HG02943 (cell line): ENCODE data around the gene CDK16.

Source experiments
- ATAC-seq: cut with Tn5 transposase; IDR thresholded peaks from one replicate; pipeline ENCODE4 v1.9.1; 2021; ENCODE audit warnings: mild to moderate bottlenecking, low read depth, moderate library complexity; ENCODE audit not compliant: unreplicated experiment

The CDK16 gene

DNA sequence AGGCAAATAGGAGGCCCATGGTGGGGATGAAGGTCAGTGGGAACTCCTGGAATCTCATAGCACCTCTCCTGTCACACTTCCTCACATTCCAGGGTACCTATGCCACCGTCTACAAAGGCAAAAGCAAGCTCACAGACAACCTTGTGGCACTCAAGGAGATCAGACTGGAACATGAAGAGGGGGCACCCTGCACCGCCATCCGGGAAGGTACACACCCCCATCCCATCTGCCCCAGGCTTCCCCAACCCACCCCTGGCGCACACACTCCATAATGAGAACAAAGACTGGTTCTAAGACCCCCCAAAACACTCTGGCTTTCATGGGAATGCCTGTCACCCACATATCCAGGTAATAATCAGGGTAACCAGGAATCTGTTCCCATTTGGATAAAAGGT is 6.4 kb downstream of the CDK16 start:
- ATAC-seq, result no peak

DNA sequence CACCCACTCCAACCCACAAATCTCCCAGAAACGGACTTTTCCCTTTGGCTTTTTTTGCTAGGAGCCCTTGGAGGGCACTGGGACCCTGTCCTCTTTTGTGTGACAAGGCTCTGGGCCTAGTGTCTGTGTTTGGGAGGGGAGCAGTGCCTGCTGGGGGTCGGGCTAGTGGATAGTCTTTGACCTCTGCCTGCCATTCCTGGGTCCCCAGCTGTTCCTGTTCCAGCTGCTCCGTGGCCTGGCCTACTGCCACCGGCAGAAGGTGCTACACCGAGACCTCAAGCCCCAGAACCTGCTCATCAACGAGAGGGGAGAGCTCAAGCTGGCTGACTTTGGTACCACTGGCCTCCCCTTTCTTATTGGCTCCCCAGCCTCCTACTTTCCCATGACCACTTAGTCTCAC is 7.6 kb downstream of the CDK16 start:
- ATAC-seq, result no peak

DNA sequence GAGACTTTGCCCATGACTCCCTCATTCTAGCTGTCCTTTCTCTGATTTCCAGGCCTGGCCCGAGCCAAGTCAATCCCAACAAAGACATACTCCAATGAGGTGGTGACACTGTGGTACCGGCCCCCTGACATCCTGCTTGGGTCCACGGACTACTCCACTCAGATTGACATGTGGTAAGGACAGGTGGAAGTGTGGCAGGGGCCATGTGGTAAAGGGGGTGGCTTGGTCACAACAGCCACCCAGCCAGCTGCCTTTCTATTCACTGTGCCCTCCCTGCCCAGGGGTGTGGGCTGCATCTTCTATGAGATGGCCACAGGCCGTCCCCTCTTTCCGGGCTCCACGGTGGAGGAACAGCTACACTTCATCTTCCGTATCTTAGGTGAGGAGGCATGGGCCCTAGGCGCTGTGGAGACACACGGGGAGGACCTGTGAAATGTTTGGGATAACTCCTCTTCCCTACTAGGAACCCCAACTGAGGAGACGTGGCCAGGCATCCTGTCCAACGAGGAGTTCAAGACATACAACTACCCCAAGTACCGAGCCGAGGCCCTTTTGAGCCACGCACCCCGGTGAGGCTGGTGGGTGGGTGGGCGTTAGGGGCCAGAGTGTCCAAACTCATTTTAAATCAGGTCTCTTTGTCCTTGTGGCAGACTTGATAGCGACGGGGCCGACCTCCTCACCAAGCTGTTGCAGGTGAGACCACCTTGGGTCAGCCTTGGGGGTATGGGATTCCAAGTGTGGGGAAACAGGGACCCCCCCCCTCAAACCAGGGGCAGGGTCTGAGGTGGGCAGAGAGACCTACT is 8.3 kb downstream of the CDK16 start:
- ATAC-seq, result no peak

DNA sequence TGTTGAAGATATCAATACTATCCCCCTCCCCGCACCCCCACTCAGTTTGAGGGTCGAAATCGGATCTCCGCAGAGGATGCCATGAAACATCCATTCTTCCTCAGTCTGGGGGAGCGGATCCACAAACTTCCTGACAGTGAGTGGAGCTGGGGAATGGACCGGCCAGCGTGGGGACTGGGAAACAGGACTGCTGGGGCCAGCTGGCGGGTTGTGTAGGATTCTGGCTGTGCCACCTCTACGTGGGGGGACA is 8.8 kb downstream of the CDK16 start:
- ATAC-seq, result no peak

DNA sequence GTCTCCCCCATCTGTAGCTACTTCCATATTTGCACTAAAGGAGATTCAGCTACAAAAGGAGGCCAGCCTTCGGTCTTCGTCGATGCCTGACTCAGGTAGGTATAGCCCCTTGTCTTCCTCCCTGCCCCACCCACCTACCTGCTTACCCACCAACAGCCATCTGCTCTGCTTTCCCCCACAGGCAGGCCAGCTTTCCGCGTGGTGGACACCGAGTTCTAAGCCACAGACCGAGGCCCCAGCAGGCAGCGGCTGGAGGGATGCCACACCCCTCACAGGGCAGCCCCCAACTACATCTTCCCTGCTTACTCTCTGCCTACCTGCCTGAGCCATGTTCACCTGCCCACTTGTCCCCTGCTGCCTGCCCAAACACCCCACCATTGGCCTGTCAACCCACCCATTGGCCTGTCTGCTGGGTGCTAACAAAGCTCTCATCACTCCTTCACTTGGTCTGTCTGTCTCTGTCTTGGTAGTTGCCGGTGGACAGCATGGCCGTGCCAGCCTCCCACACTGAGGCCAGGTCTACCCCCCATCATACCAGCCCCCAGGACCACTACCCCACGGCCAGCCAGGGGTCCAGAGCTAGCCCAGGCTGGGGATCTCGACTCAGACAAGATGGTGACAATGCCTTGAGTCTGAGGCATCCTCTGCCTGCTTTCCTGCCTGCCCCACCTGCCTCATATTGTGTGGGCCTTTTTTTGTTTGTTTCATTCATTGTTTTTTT is 10.2 kb downstream of the CDK16 start:
- ATAC-seq, result no peak

DNA sequence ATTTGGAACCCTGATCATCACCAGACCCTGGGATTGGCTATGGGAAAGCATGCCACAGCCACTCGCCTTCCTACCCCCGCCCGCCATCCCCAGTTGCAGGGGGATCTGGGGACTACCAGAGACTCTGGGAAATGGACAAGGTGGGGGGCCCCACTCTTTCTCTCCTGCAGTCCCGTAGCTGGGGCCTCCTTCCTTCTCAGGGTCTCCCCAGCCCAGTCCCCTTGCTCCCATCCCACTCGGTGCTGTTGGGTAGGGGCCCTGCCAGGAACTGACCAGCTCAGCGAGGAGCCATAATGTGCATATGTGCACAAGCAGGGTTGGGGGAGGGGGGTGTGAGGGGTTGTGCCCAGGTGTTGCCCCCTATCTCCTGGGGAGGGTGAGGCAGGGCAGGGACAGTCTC is 10.9 kb downstream of the CDK16 start:
- ATAC-seq, result no peak

DNA sequence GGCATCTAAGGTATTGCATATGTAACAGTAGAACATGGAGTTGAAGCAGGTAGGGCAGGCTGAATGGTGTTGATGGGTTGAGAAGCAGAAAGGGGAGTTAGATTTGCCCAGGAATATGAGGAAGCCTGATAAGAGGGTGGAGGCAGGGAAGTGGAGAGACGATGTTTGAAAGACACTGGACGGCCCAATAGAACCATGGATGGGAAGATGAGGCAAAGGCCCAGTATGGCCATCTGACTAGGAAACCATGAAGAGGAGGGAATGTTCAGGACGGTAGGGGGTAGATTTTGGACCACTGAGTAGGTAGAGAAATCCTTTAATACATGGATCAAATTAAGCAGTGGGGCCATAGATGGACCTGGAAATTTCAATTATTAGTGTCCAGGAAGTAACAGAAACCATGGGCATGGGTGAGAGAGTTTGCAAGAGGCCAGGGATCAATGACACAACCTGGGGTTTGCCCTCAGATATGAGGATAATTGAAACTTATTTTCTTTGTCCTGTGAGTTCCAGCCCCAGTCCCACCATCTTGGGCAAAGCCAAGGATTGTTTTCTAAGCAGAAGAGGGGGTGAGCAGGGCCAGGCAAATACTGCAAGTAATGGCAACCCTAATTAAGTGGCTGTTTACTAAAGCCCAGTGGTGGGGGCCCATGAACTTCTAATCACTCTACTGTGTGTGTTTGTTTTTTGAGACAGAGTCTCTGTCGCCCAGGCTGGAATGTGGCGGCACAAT is 11.8 kb downstream of the CDK16 start:
- ATAC-seq, result no peak

DNA sequence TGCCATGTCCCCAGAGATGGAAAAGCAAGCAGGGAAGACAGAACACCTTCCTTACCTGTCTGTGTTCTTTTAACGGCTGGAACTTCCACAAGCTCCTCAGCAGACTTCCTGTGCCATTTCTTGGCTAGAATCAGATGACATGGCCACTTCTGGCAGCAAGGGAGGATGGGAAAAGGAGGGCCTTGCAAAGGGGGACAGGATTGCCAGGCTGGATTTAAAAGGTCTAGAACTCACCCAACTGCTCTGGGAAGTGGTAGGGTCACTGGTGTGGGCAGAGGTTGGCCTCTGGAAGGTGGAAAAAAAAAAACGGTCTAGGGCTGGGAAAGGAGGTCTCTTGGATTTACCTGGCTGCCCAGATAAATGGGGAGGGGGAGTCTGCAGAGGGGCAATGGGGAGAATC is 12.7 kb downstream of the CDK16 start:
- ATAC-seq, result no peak

DNA sequence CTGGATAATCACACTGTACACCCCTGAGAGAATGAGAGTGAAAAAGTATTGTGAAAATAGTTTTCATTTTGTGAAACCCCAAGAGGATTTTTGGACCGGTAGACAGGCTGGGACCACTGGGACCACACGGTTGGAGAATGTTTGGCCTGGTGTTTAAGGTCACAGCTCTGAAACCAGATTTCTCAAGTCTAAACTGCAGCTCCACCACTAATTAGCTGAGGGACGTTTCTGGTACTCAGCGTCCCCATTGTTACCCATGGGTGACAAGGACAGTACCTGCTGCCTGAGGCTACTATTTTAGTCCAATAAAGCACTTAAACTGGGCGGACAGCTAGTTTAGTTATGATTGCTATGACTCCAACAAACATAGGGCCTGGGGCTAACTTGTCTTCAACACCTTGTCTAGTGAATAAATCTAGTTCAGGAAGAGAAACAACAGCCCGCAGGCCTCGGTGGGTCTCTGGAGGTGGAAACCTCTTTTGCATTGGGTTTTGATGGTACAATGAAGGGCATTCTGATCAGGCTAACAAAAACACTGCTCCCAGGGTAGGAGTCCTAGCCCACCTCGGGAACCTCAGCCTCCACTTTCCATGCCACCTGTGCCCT is 13.8 kb downstream of the CDK16 start:
- ATAC-seq, result no peak

DNA sequence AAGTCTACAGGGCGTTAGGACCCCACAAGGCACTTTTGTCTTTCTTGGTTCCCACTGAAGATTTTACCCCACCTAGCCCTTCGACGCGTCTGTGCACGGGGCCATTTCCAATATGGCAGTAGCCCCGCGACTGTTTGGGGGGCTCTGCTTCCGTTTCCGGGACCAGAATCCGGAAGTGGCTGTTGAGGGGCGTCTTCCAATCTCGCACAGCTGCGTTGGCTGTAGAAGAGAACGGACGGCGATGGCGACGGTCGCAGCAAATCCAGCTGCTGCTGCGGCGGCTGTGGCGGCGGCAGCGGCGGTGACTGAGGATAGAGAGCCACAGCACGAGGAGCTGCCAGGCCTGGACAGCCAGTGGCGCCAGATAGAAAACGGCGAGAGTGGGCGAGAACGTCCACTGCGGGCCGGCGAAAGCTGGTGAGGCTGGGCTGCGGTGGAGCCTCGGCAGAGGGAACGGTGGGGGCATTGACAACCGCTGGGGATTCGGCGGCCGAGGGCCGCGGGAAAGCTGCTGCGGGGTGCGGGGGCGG is 14.4 kb downstream of the CDK16 start, which contains the start of gene USP11:
USP11 (plus strand) TSS at position 207 of the 530 bp plus-strand sequence; CDS start at position 242, 35 bp downstream.
- ATAC-seq, result no peak

DNA sequence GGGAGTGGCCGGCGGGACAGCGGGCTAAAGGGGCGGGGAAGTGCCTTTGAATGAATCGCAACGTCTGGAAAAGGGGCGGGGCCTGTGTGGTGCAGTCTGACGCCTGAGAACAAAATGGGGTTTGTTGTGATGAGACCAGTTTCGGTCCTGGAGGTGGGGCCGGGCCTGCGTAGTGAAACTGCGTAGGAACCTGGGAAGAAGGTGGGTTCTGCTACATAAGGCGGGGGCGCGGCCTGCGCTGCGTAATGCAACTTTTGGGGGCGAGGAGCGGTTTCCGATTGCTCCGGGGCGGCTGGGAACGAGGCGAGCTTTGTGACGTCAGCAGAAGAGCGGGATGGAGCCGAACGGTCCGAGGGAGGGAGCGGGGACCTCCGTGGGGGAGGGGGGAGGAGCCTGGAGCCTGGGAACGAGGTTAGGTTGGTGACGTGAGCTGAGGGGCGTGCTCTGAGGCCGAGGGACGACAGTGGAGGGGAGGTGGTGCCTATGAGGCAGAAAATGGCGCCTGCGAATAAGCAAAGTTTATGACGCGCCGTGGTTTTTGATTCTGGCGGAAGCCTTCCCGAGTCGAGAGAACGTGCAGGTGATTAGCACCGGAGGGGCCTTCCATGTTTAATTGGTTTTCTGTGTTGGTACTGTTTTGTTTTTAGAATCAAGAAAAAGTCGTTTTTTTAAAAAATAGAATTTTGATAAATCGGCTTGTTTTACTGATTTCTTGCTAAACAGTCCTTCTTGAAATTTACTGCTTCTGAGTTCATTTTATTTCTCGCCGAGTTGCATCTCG is 15.0 kb downstream of the CDK16 start:
- peak; percentile 76 for ATAC-seq

DNA sequence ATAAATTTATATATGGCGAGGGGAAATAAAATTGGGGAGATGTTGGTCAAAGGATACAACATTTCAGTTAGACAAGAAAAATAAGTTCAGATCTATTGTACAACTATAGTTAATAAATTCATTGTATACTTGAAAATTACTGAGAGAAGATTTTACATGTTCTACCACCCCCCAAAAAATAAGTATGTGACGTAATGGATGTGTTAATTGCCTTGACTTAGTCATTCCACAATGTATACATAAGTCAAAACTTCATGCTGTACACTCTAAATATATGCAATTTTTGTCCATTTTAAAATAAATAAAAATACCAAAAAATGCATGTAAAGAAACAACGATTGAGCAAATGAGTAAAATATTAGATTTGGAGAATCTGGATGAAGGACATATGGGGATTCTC is 16.1 kb downstream of the CDK16 start:
- ATAC-seq, result no peak

DNA sequence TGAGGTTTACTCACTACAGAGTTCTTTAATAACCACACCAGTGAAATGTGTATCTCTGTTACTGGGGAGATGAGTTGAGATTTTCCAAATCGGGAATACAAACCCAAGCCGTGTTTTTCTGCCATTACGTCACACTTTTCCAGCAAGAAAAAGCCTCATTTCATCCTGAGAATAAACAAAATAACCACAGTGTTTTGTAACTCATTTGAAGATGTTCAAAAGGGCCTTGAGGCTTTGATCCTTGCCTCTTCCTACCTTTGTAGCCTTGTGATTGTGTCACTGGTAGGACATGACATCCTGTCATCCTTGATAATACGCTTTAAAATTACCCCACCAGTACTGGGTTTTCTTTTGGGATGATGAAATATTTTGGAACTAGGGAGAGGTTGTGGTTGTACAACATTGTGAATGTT is 17.2 kb downstream of the CDK16 start:
- ATAC-seq, result no peak

DNA sequence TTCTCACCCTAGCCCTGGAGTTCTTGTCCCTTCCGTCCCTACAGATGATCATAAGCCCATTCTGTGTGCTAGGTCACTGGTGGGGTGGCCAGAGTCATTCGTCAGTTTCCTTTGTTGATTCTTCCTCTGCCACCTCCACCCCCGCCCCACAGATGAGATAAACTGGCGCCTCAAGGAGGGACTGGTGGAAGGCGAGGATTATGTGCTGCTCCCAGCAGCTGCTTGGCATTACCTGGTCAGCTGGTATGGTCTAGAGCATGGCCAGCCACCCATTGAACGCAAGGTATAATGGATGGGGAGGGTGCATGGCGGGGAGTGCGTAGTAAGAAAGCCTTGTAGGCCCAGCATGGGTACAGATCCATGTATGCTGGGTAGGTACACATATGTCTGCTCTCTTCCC is 20.7 kb downstream of the CDK16 start:
- ATAC-seq, result no peak

DNA sequence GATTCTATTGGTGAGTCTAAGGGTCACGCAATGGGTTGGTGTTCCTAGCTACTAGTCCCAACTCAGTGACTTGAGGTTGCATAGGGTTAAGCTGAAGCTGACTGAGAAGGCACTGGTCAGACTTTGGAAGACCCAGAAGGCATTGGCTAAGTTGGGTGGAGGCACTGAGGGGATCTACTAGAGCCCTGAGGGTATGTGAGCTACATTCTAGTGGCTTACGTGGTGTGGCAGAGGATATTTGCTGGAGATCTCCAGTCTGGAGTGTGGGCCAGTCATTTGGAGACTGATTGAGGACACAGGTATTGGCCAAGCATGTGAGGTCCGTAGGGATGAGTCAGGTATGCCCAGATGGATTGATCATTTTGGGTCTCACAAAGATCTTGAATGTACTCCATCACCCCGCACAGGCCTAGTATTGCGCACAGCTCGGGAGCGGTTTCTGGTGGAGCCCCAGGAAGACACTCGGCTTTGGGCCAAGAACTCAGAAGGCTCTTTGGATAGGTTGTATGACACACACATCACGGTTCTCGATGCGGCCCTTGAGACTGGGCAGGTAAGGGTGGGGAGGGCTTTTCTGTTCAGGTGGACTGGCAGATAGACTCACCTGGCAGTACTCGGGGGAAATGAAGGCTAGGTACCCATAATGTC is 21.5 kb downstream of the CDK16 start:
- no peak for ATAC-seq

DNA sequence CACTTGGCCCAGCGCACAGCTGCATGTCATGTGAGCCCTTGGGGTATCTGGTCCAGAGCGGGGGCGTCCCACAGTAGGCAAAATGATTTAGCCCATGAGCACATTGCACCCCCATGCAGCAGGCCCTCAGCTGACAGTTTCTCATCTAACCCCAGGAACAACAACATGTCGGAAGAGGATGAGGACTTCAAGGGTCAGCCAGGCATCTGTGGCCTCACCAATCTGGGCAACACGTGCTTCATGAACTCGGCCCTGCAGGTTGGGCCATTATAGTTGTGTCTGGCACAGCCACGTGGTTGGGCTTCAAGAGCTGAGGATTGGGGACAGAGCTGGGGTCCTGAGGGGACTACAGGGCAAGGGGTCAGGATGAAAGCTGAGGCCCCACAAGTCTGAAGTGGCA is 22.1 kb downstream of the CDK16 start:
- no peak for ATAC-seq

DNA sequence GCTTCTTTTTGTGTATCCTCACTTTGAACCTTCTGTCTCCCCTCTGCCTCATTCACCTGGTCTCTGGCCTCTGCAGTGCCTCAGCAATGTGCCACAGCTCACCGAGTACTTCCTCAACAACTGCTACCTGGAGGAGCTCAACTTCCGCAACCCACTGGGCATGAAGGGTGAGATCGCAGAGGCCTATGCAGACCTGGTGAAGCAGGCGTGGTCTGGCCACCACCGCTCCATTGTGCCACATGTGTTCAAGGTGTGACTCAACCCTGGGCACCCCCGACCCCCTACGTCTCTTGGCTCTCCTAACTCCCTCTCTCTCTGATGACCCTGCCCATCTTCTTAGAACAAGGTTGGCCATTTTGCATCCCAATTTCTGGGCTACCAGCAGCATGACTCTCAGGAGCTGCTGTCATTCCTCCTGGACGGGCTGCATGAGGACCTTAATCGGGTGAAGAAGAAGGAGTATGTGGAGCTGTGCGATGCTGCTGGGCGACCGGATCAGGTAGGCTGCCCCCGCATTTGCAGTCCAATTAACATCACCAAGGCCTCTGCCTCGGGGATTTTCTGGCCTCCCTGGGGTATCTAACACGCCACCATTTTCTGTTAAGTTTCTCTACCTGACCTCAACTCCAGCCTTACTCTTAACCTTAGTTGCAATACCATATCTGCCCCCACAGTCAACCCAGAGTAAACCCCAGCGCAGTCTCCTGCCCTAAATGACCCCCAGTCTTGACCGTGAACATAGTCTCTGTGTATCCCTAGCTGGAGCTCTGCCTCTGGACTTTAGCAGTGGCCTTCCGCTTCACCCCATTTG is 22.9 kb downstream of the CDK16 start:
- ATAC-seq, result no peak

DNA sequence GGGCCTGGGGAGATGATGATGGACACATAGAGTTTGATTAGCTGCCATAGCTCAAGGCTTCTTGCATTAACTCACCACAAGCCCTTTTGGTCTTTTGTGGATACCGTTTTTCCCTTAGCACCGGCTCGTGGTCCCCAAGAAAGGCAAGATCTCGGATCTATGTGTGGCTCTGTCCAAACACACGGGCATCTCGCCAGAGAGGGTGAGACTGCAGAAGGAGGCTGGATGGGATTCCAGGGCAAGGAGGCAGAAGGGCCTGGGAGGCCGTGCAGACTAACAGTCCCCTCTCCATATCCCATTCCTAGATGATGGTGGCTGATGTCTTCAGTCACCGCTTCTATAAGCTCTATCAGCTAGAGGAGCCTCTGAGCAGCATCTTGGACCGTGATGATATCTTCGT is 23.8 kb downstream of the CDK16 start:
- ATAC-seq, result no peak

DNA sequence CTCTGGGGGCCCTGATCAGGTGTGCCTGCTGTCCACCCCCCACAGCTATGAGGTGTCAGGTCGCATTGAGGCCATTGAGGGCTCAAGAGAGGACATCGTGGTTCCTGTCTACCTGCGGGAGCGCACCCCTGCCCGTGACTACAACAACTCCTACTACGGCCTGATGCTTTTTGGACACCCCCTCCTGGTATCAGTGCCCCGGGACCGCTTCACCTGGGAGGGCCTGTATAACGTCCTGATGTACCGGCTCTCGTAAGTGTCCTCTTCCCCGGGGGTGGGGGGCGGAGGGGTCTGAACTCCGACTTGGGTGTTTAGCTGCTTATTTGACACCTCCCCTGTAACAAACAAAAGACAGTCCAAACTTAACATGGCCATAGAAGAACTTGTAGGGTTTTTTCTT is 24.9 kb downstream of the CDK16 start:
- ATAC-seq, result no peak
